Activated T-helper 1 cell treated with anti-CD3 and anti-CD28 coated beads, Interleukin-12 subunit alpha, Interleukin-12 subunit beta, Interleukin-2, Interleukin-4 antibody, amounts not matched to agents 30 ng/mL and 10 ng/mL and 1 ng/mL, durations not matched to agents 14 hours and 24 hours and 36 hours (primary cell): ENCODE measurements around the gene SOST. TPM values are rescaled to one million over a fixed set of nuclear protein-coding genes. Genes with fewer than 3 reads are reported as not detected.
"Not testable (repeated sequence)": the region's sequence is repeated elsewhere in the genome, so short reads cannot be mapped to it uniquely, and the experiment has no call there.

ENCODE experiments used
- DNase-seq: peaks from one replicate; pipeline ENCODE4 v3.0.0; 2021; ENCODE audit warnings: low spot score
- H3K27ac Mint-ChIP-seq: one replicate; pipeline ENCODE4 v1.8.0; 2021; ENCODE audit warnings: mild to moderate bottlenecking, mixed read lengths
- H3K27me3 Mint-ChIP-seq: one replicate; pipeline ENCODE4 v1.8.0; 2022; ENCODE audit warnings: mild to moderate bottlenecking, moderate library complexity, mixed read lengths; ENCODE audit not compliant: insufficient read depth
- H3K36me3 Mint-ChIP-seq: one replicate; pipeline ENCODE4 v1.8.0; 2021; ENCODE audit warnings: low read depth, mixed read lengths
- H3K4me1 Mint-ChIP-seq: one replicate; pipeline ENCODE4 v1.8.0; 2021; ENCODE audit warnings: low read depth, mixed read lengths
- H3K4me3 Mint-ChIP-seq: one replicate; pipeline ENCODE4 v1.8.0; 2021; ENCODE audit warnings: mild to moderate bottlenecking, moderate library complexity, mixed read lengths
- H3K9me3 Mint-ChIP-seq: one replicate; pipeline ENCODE4 v1.8.0; 2021; ENCODE audit warnings: mixed read lengths
- intact Hi-C: fragments of 100-400 bp; cut with micrococcal nuclease; formaldehyde crosslinking; loops from one replicate; pipeline ENCODE4 v1.15.1; 2024
- total RNA-seq: library from RNA; stranded (reverse); gene quantifications from 2 replicates; pipeline ENCODE4 v1.2.3, GENCODE V29; 2022

Gene SOST
- not detected in 2 replicates for total RNA-seq

- DNase-seq = no peak
- Mint-ChIP-seq H3K4me3 (no peak within 1 kb of the TSS), H3K9me3 (no peaks in the 10 kb centered on the region), H3K36me3 (no peaks in the 10 kb centered on the region), H3K27ac (no peak within 1 kb of the TSS), H3K4me1 (peaks cover under 1% of the 10 kb centered on the region), H3K27me3 (peaks cover 25% of the 10 kb centered on the region)
- intact Hi-C loops = no loop called here
These were observed at the start of gene SOST for GRCh38 chr17:43758497-43759174. TSS of gene SOST (minus strand) at chr17:43758791. CDS start at chr17:43758741, 50 bp downstream.

GRCh38 chr17:43808076-43808475 is 49.5 kb upstream of the SOST start:
- DNase-seq = no peak
- Mint-ChIP-seq H3K36me3 (no peaks in the 10 kb centered on the region), H3K4me1 (no peaks in the 10 kb centered on the region), H3K27ac (no peak overlapping the region), H3K27me3 (peaks cover 36% of the 10 kb centered on the region), H3K9me3 (no peaks in the 10 kb centered on the region), H3K4me3 (no peak overlapping the region)
- intact Hi-C loops = no loop called here

GRCh38 chr17:43805117-43805516 is 46.5 kb upstream of the SOST start:
- H3K9me3 Mint-ChIP-seq = no peaks in the 10 kb centered on the region
- peaks cover 26% of the 10 kb centered on the region for H3K27me3 Mint-ChIP-seq
- no peak for DNase-seq
- no peak overlapping the region for H3K27ac Mint-ChIP-seq
- H3K36me3 Mint-ChIP-seq = no peaks in the 10 kb centered on the region
- intact Hi-C loops = no loop called here
- no peak overlapping the region for H3K4me3 Mint-ChIP-seq
- H3K4me1 Mint-ChIP-seq = no peaks in the 10 kb centered on the region

GRCh38 chr17:43803758-43804157 is 45.2 kb upstream of the SOST start:
- intact Hi-C loops = no loop called here
- no peaks in the 10 kb centered on the region for H3K4me1 Mint-ChIP-seq
- no peak overlapping the region for H3K4me3 Mint-ChIP-seq
- H3K9me3 Mint-ChIP-seq = no peaks in the 10 kb centered on the region
- no peaks in the 10 kb centered on the region for H3K36me3 Mint-ChIP-seq
- H3K27ac Mint-ChIP-seq = no peak overlapping the region
- H3K27me3 Mint-ChIP-seq = peaks cover 26% of the 10 kb centered on the region
- no peak for DNase-seq

- Mint-ChIP-seq H3K4me3 (no peak overlapping the region), H3K27ac (no peak overlapping the region), H3K4me1 (no peaks in the 10 kb centered on the region), H3K9me3 (no peaks in the 10 kb centered on the region), H3K36me3 (no peaks in the 10 kb centered on the region), H3K27me3 (peaks cover 26% of the 10 kb centered on the region)
- intact Hi-C loops = no loop called here
- DNase-seq = no peak
These were observed 43.3 kb upstream of the SOST start for GRCh38 chr17:43801844-43802243.

GRCh38 chr17:43800736-43801135 is 42.1 kb upstream of the SOST start:
- Mint-ChIP-seq H3K9me3 (no peaks in the 10 kb centered on the region), H3K27me3 (peaks cover 32% of the 10 kb centered on the region), H3K4me3 (no peak overlapping the region), H3K4me1 (no peaks in the 10 kb centered on the region), H3K36me3 (no peaks in the 10 kb centered on the region), H3K27ac (no peak overlapping the region)
- DNase-seq = no peak
- intact Hi-C loops = no loop called here

- no peak overlapping the region for H3K27ac Mint-ChIP-seq
- H3K9me3 Mint-ChIP-seq = no peaks in the 10 kb centered on the region
- H3K4me1 Mint-ChIP-seq = no peaks in the 10 kb centered on the region
- no peak overlapping the region for H3K4me3 Mint-ChIP-seq
- H3K36me3 Mint-ChIP-seq = no peaks in the 10 kb centered on the region
- DNase-seq = no peak
- H3K27me3 Mint-ChIP-seq = peaks cover 30% of the 10 kb centered on the region
- intact Hi-C loops = no loop called here
These were observed 40.5 kb upstream of the SOST start for GRCh38 chr17:43799047-43799446.

- H3K27ac Mint-ChIP-seq, H3K4me3 Mint-ChIP-seq, H3K9me3 Mint-ChIP-seq, DNase-seq, H3K4me1 Mint-ChIP-seq, H3K36me3 Mint-ChIP-seq, intact Hi-C loops: not testable (repeated sequence)
- H3K27me3 Mint-ChIP-seq = peaks cover 24% of the 10 kb centered on the region
These were observed 39.4 kb upstream of the SOST start for GRCh38 chr17:43798024-43798423.

GRCh38 chr17:43792668-43793067 is 34.1 kb upstream of the SOST start:
- H3K27me3 Mint-ChIP-seq = peaks cover 36% of the 10 kb centered on the region
- H3K4me3 Mint-ChIP-seq, H3K36me3 Mint-ChIP-seq, H3K4me1 Mint-ChIP-seq, H3K9me3 Mint-ChIP-seq, DNase-seq, H3K27ac Mint-ChIP-seq, intact Hi-C loops: not testable (repeated sequence)

GRCh38 chr17:43791589-43791988 is 33.0 kb upstream of the SOST start:
- H3K9me3 Mint-ChIP-seq = no peaks in the 10 kb centered on the region
- intact Hi-C loops = no loop called here
- no peak overlapping the region for H3K27ac Mint-ChIP-seq
- no peak for DNase-seq
- H3K36me3 Mint-ChIP-seq = no peaks in the 10 kb centered on the region
- H3K4me3 Mint-ChIP-seq = no peak overlapping the region
- peaks cover 36% of the 10 kb centered on the region for H3K27me3 Mint-ChIP-seq
- no peaks in the 10 kb centered on the region for H3K4me1 Mint-ChIP-seq

- H3K9me3 Mint-ChIP-seq = no peaks in the 10 kb centered on the region
- H3K36me3 Mint-ChIP-seq = no peaks in the 10 kb centered on the region
- no peaks in the 10 kb centered on the region for H3K4me1 Mint-ChIP-seq
- DNase-seq = no peak
- intact Hi-C loops = no loop called here
- no peak overlapping the region for H3K4me3 Mint-ChIP-seq
- H3K27me3 Mint-ChIP-seq = peaks cover 29% of the 10 kb centered on the region
- H3K27ac Mint-ChIP-seq = no peak overlapping the region
These were observed 31.8 kb upstream of the SOST start for GRCh38 chr17:43790311-43790940.

GRCh38 chr17:43789482-43789881 is 30.9 kb upstream of the SOST start:
- H3K9me3 Mint-ChIP-seq = no peaks in the 10 kb centered on the region
- H3K4me3 Mint-ChIP-seq = no peak overlapping the region
- peaks cover 22% of the 10 kb centered on the region for H3K27me3 Mint-ChIP-seq
- intact Hi-C loops = no loop called here
- no peak for DNase-seq
- no peaks in the 10 kb centered on the region for H3K36me3 Mint-ChIP-seq
- H3K4me1 Mint-ChIP-seq = no peaks in the 10 kb centered on the region
- H3K27ac Mint-ChIP-seq = no peak overlapping the region

GRCh38 chr17:43788540-43788939 is 29.9 kb upstream of the SOST start:
- intact Hi-C loops = no loop called here
- peaks cover 17% of the 10 kb centered on the region for H3K27me3 Mint-ChIP-seq
- H3K27ac Mint-ChIP-seq = no peak overlapping the region

More at GRCh38 chr17:43788540-43788939, 29.9 kb upstream of the SOST start:
- DNase-seq = no peak
- H3K9me3 Mint-ChIP-seq = no peaks in the 10 kb centered on the region
- H3K4me3 Mint-ChIP-seq = no peak overlapping the region
- no peaks in the 10 kb centered on the region for H3K4me1 Mint-ChIP-seq
- no peaks in the 10 kb centered on the region for H3K36me3 Mint-ChIP-seq
